HepG2 (cell line): ENCODE data around the gene VPS54. TPM values are rescaled to one million over a fixed set of nuclear protein-coding genes. Genes with fewer than 3 reads are reported as not detected.

Source experiments
- ATAC-seq: fragments of 200-7000 bp; cut with Tn5 transposase; 3 replicates; pipeline ENCODE4 v1.9.1; 2020; ENCODE audit warnings: mild to moderate bottlenecking, moderate library complexity
- BruUV-seq: library from RNA; stranded (reverse); fragments of 400-500 nt; replicated peaks from 2 replicates; lab custom pipeline; 2021; lab: Mats Ljungman, UMichigan
- CTCF ChIA-PET: fragments of 300-600 bp; formaldehyde crosslinking; extraction: SDS; loops from one replicate; lab custom pipeline; 2021; ENCODE audit warnings: low total read pairs, inconsistent platforms, low intra/inter-chr PET ratio; lab: Yijun Ruan, JAX
- POLR2A ChIA-PET: fragments of 350-600 bp; sonication (Branson Sonifier 250); formaldehyde crosslinking; loops from one replicate; lab custom pipeline; 2020; ENCODE audit warnings: antibody characterized with exemption, inconsistent platforms; lab: Yijun Ruan, JAX
- DNase-seq: peaks from one replicate; pipeline ENCODE4 v3.0.0-alpha.2; 2015; ENCODE audit warnings: low spot score
- FAIRE-seq: peaks from 3 replicates; lab custom pipeline; 2011; peaks lifted over from hg19 to GRCh38; lab: Jason Lieb, UNC
- H2AFZ ChIP-seq: one replicate; pipeline ENCODE4 v1.6.1; 2011; ENCODE audit warnings: low read length, inconsistent platforms
- H3K27ac ChIP-seq: fragments of 300-600 bp; 3 replicates; pipeline ENCODE4 v1.8.0; 2011; ENCODE audit warnings: mixed run types, mild to moderate bottlenecking, mixed read lengths, low read length, inconsistent platforms; ENCODE audit not compliant: insufficient read depth; ENCODE audit errors: extremely low read length
- H3K27me3 ChIP-seq, 2 experiments: fragments of 200-600 bp in 1 of 2; 2 replicates in 1 of 2; 3 replicates in 1 of 2; pipeline versions ENCODE4 v1.6.0 to v1.8.0; 2011; ENCODE audit warnings: low read length in 2 of 2, mild to moderate bottlenecking in 2 of 2, moderate library complexity in 2 of 2, inconsistent platforms in 1 of 2; ENCODE audit not compliant: insufficient read depth in 2 of 2, control insufficient read depth in 1 of 2
- H3K36me3 ChIP-seq, 2 experiments: fragments of 200-600 bp in 1 of 2; replicated peaks in 1 of 2; 2 replicates in 1 of 2; 3 replicates in 1 of 2; pipeline versions ENCODE4 v1.5.1 to v1.8.0; 2011; ENCODE audit warnings: low read length in 2 of 2, inconsistent platforms in 1 of 2; ENCODE audit not compliant: insufficient read depth in 2 of 2, control insufficient read depth in 1 of 2
- H3K4me1 ChIP-seq: 2 replicates; pipeline ENCODE4 v1.5.1; 2012; ENCODE audit warnings: low read length, inconsistent platforms; ENCODE audit not compliant: insufficient read depth
- H3K4me2 ChIP-seq: 2 replicates; pipeline ENCODE4 v1.6.0; 2011; ENCODE audit warnings: low read depth, low read length, inconsistent platforms
- H3K4me3 ChIP-seq, 3 experiments: fragments of 200-600 bp in 1 of 3; sonication (generic), shearing (Covaris generic) in 1 of 3; replicated peaks in 1 of 3; 2 replicates each; pipeline ENCODE4 v1.5.1; 2011 to 2016; ENCODE audit warnings: low read length in 3 of 3, inconsistent platforms in 2 of 3, low read depth in 2 of 3, mild to moderate bottlenecking in 2 of 3, control low read depth in 1 of 3, mixed read lengths in 1 of 3; ENCODE audit not compliant: insufficient read depth in 1 of 3
- H3K79me2 ChIP-seq: one replicate; pipeline ENCODE4 v1.6.1; 2011; ENCODE audit warnings: low read length, inconsistent platforms; ENCODE audit not compliant: insufficient read depth
- H3K9ac ChIP-seq: 2 replicates; pipeline ENCODE4 v1.6.0; 2011; ENCODE audit warnings: mild to moderate bottlenecking, low read depth, low read length, inconsistent platforms; ENCODE audit not compliant: insufficient read depth
- H3K9me3 ChIP-seq: 2 replicates; pipeline ENCODE4 v1.5.1; 2012; ENCODE audit warnings: mild to moderate bottlenecking, low read length
- H4K20me1 ChIP-seq: 2 replicates; pipeline ENCODE4 v1.6.0; 2011; ENCODE audit warnings: inconsistent platforms, mild to moderate bottlenecking, low read length, moderate library complexity; ENCODE audit not compliant: insufficient read depth
- CTCF ChIP-seq: sonication (generic); formaldehyde crosslinking; IDR thresholded peaks from 2 replicates; pipeline ENCODE4 v1.5.0; 2020; ENCODE audit warnings: mild to moderate bottlenecking, missing genetic modification reagents, moderate library complexity
- FOSL2 ChIP-seq: sonication (generic); formaldehyde crosslinking; IDR thresholded peaks from 2 replicates; pipeline ENCODE4 v1.4.0; 2020; ENCODE audit warnings: missing genetic modification reagents
- KDM6A ChIP-seq: IDR thresholded peaks from 2 replicates; pipeline ENCODE4 v1.6.1; 2016; ENCODE audit warnings: low read depth
- KLF16 ChIP-seq, 2 experiments: sonication (generic) in 1 of 2; formaldehyde crosslinking in 1 of 2; IDR thresholded peaks; 2 replicates each; pipeline versions ENCODE4 v1.6.1 to v1.8.0; 2016 to 2023; ENCODE audit warnings: missing genetic modification reagents in 2 of 2, missing compliant biosample characterization in 1 of 2
- NCOA1 ChIP-seq: sonication (generic); formaldehyde crosslinking; IDR thresholded peaks from 2 replicates; pipeline ENCODE4 v1.9.0; 2021; ENCODE audit warnings: missing genetic modification reagents
- NFRKB ChIP-seq: fragments of 450-650 bp; IDR thresholded peaks from 2 replicates; pipeline ENCODE4 v1.6.1; 2017
- RAD21 ChIP-seq: fragments of 450-650 bp; formaldehyde crosslinking; IDR thresholded peaks from 2 replicates; pipeline ENCODE4 v1.5.0; 2020; ENCODE audit warnings: mild to moderate bottlenecking
- SMC3 ChIP-seq: IDR thresholded peaks from 2 replicates; pipeline ENCODE4 v1.6.1; 2011; ENCODE audit warnings: low read length, improper control_type of control experiment
- STAG1 ChIP-seq: sonication (generic); formaldehyde crosslinking; IDR thresholded peaks from 2 replicates; pipeline ENCODE4 v1.4.0; 2020; ENCODE audit warnings: missing genetic modification reagents
- ZBTB33 ChIP-seq: sonication (generic); formaldehyde crosslinking; IDR thresholded peaks from 2 replicates; pipeline ENCODE4 v1.4.0; 2020; ENCODE audit warnings: missing genetic modification reagents
- ZFP90 ChIP-seq: sonication (generic); formaldehyde crosslinking; IDR thresholded peaks from 2 replicates; pipeline ENCODE4 v1.8.0; 2022; ENCODE audit warnings: missing genetic modification reagents, mild to moderate bottlenecking, inconsistent platforms, borderline replicate concordance
- ZFYVE20 ChIP-seq: sonication (generic); formaldehyde crosslinking; IDR thresholded peaks from 2 replicates; pipeline ENCODE4 v1.8.0; 2023; ENCODE audit warnings: low read depth, mild to moderate bottlenecking, moderate library complexity, missing genetic modification reagents, borderline replicate concordance
- ZMYM4 ChIP-seq: sonication (generic); formaldehyde crosslinking; IDR thresholded peaks from 2 replicates; pipeline ENCODE4 v1.8.1; 2023; ENCODE audit warnings: mild to moderate bottlenecking, missing genetic modification reagents
- ZNF382 ChIP-seq: sonication (generic); formaldehyde crosslinking; IDR thresholded peaks from 2 replicates; pipeline ENCODE4 v1.5.0; 2020; ENCODE audit warnings: missing genetic modification reagents, mild to moderate bottlenecking, borderline replicate concordance
- WGBS: methylation state at CpG from one replicate; pipeline ENCODE4 v1.1.6; 2017; ENCODE audit warnings: low lambda C conversion rate; 5-methylcytosine and 5-hydroxymethylcytosine counted together
- in situ Hi-C: cut with HindIII; loops from 2 replicates; pipeline ENCODE4 v1.10.0; 2017; ENCODE audit warnings: low pct_unique_long_range_greater_than_20kb; ENCODE audit not compliant: extremely low pct_ligation_motif_present
- intact Hi-C: fragments of 100-400 bp; cut with micrococcal nuclease; formaldehyde crosslinking; loops from one replicate; pipeline ENCODE4 v1.10.0; 2022; ENCODE audit not compliant: unreplicated experiment
- polyA plus RNA-seq, 8 experiments: library from polyadenylated mRNA; depleted of rRNA in 3 of 8; stranded (reverse) in 7 of 8; unstranded in 1 of 8; fragments of >200 nt; fragmentation: Illumina TruSeq in 4 of 8; extraction: Trizol in 4 of 8; gene quantifications; 2 replicates each; pipeline versions ENCODE4 v1.2.1 to v1.2.3, GENCODE V29; 2011 to 2016; ENCODE audit warnings: low read depth in 4 of 8, missing spikeins in 1 of 8, mixed read lengths in 1 of 8; ENCODE audit not compliant: insufficient read depth in 1 of 8
- total RNA-seq, 5 experiments: library from RNA; depleted of rRNA; stranded (reverse); fragments of >200 nt; fragmentation: Illumina TruSeq; extraction: Trizol; gene quantifications; 2 replicates each; pipeline ENCODE4 v1.2.3, GENCODE V29; 2016; ENCODE audit warnings: low read depth in 1 of 5

The VPS54 gene
- total and polyA plus RNA-seq, 2 of the 13 experiments (the other 11 are each of a cell fraction or from before 2014, with no cell fraction given): 64.7 to 77.5 TPM

GRCh38 chr2:63861220-63861822 lies 157.9 kb downstream of the VPS54 start:
- H3K9me3 ChIP-seq: no peaks in the 10 kb centered on the region
- CTCF ChIA-PET: interaction anchor here (2.5 to 2.8 kb wide), 2 partner anchors 162 to 169 kb away, joined by 17 to 45 read pairs; no protein-coding TSS in a partner anchor
- POLR2A ChIA-PET: interaction anchor here (0.7 to 1.9 kb wide), 5 partner anchors 19 to 261 kb away, joined by 3 to 18 read pairs (median 4); partner anchors contain the start of gene UGP2
- H3K79me2 ChIP-seq: peaks cover 6% of the 10 kb centered on the region
- H2AFZ ChIP-seq: no peak overlapping the region
- H3K4me3 ChIP-seq: no peak overlapping the region
- ATAC-seq (peak; percentile 60), DNase-seq (peak; percentile 54), FAIRE-seq (peak; percentile 23)
- intact Hi-C loops: loop anchor here (1.0 to 2.0 kb wide), 4 partner anchors 20 to 169 kb away; partner anchors contain the start of gene UGP2
- no peak for TF ChIP-seq NCOA1 (CRISPR knock-in tag)
- peak; percentile 55 for TF ChIP-seq CTCF (CRISPR knock-in tag)
- no peak for TF ChIP-seq ZFYVE20 (CRISPR knock-in tag)
- peak; percentile 81 for TF ChIP-seq RAD21 (CRISPR knock-in tag)
- TF ChIP-seq FOSL2 (CRISPR knock-in tag): 0 out of 2 replicates have a peak, but pooled peaks have one; percentile 12
- peak; percentile 93 for TF ChIP-seq ZBTB33
- no peak for TF ChIP-seq KDM6A (CRISPR knock-in tag)
- TF ChIP-seq SMC3: peak; percentile 78
- no peak for TF ChIP-seq ZNF382 (CRISPR knock-in tag)
- no peak for TF ChIP-seq NFRKB
- TF ChIP-seq KLF16 (CRISPR knock-in tag; IDR thresholded peaks at IDR 0.05): no peak
- TF ChIP-seq ZMYM4: 0 out of 2 replicates have a peak, but pooled peaks have one; percentile 38
- no peak for TF ChIP-seq ZFP90 (CRISPR knock-in tag)
- peak; percentile 86 for TF ChIP-seq STAG1 (CRISPR knock-in tag)
- H3K9ac ChIP-seq: no peak overlapping the region
- H3K27me3 ChIP-seq: no peaks in the 10 kb centered on the region
- in situ Hi-C loops: no loop called here
- peaks cover 13 to 84% of the 10 kb centered on the region in 2 experiments for H3K36me3 ChIP-seq
- 78% methylated on average over 6 of the region's 6 CpGs for WGBS
- no peak overlapping the region for H3K4me2 ChIP-seq
- H3K4me1 ChIP-seq: peaks cover 23% of the 10 kb centered on the region
- no TSS peak for BruUV-seq
- H3K27ac ChIP-seq: no peak overlapping the region
- H4K20me1 ChIP-seq: peaks cover 8% of the 10 kb centered on the region; the same call in 1 of the 2 replicates
